HFFc6 (cell line): Measurements from ENCODE around the gene CCDC51. TPM values are rescaled to one million over a fixed set of nuclear protein-coding genes. Genes with fewer than 3 reads are reported as not detected.
"Not testable (repeated sequence)": the region's sequence is repeated elsewhere in the genome, so short reads cannot be mapped to it uniquely, and the experiment has no call there.

Experiments used
- DNase-seq: peaks from one replicate; pipeline ENCODE4 v3.0.0-alpha.2; 2018
- H3K27ac Mint-ChIP-seq: 2 replicates; pipeline ENCODE4 v1.8.0; 2020; ENCODE audit warnings: mild to moderate bottlenecking, mixed read lengths
- H3K27me3 Mint-ChIP-seq: 2 replicates; pipeline ENCODE4 v1.8.0; 2021; ENCODE audit warnings: mild to moderate bottlenecking, moderate library complexity, mixed read lengths; ENCODE audit not compliant: insufficient read depth
- H3K36me3 Mint-ChIP-seq: 2 replicates; pipeline ENCODE4 v1.8.0; 2021; ENCODE audit warnings: low read depth, mixed read lengths
- H3K4me1 Mint-ChIP-seq: 2 replicates; pipeline ENCODE4 v1.8.0; 2020; ENCODE audit warnings: low read depth, mixed read lengths
- H3K4me3 Mint-ChIP-seq: 2 replicates; pipeline ENCODE4 v1.8.0; 2020; ENCODE audit warnings: mild to moderate bottlenecking, moderate library complexity, mixed read lengths
- H3K9me3 Mint-ChIP-seq: 2 replicates; pipeline ENCODE4 v1.8.0; 2020; ENCODE audit warnings: mild to moderate bottlenecking, mixed read lengths
- total RNA-seq, 6 experiments: library from RNA; stranded (reverse); fragmentation: NEBNext Ultra II Directional; extraction: Animal tissue kit (Norgen Biotek cat#: 25700); gene quantifications; 2 replicates in 1 of 6; 3 replicates in 5 of 6; pipeline ENCODE4 v1.2.3, GENCODE V29; 2021
- TF ChIP-seq, protein P1 (sequence below): fragments of 200-600 bp; sonication (generic); IDR thresholded peaks from 2 replicates; pipeline ENCODE4 v1.5.0; 2021; ENCODE audit warnings: antibody characterized with exemption, mild to moderate bottlenecking

Gene CCDC51
- total RNA-seq, 6 experiments from 2014 or later = 10.1 to 15.3 (median 12.5) TPM

DNA sequence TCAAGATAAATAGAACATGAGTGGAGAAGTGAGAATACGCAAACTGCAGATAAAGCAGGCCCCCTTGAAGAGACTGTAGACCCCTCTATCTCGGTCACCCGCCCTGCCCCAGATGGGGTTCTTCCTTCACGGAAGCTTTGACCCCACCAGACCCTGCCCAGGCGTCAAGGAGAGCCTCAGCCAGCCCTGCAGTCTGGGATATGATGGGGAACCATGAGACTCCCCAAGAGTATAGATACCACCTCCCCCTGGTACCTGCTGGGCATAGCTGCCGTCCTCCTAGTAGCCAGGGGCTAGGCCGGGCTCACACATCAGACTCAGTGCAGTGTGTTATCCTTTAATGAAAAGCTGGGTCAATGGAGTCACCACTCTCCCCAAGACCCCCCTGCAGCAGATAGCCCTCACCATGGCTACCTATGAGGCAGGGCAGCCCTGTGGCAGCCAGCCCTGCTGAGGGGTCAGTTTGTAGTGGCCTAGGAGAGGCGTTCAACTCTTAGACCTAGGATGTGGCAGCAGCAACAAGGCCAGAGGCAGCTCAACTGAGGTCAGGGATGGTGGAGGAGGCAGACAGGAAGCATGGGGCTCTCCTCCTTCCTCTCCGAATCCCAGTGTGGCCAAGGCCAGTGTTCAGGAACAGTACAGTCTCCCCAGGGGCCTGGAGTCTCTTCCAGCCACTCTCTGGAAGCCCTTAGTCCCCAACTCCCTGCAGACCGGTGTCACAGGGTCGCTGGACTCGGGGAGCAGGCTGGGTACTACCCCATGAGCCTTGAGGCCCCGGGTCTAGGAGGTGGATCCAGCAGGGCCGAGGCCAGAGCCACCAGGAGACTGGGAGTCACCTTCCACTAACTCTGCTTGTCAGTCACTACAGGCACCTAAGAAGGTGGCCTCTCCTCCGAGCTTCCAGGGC lies 36.1 kb downstream of the CCDC51 start:
- H3K27me3 Mint-ChIP-seq = no peaks in the 10 kb centered on the region; the same call in 1 of the 2 replicates
- TF ChIP-seq, protein P1, sequence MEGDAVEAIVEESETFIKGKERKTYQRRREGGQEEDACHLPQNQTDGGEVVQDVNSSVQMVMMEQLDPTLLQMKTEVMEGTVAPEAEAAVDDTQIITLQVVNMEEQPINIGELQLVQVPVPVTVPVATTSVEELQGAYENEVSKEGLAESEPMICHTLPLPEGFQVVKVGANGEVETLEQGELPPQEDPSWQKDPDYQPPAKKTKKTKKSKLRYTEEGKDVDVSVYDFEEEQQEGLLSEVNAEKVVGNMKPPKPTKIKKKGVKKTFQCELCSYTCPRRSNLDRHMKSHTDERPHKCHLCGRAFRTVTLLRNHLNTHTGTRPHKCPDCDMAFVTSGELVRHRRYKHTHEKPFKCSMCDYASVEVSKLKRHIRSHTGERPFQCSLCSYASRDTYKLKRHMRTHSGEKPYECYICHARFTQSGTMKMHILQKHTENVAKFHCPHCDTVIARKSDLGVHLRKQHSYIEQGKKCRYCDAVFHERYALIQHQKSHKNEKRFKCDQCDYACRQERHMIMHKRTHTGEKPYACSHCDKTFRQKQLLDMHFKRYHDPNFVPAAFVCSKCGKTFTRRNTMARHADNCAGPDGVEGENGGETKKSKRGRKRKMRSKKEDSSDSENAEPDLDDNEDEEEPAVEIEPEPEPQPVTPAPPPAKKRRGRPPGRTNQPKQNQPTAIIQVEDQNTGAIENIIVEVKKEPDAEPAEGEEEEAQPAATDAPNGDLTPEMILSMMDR = no peak
- peaks cover 23% of the 10 kb centered on the region for H3K4me1 Mint-ChIP-seq
- no peaks in the 10 kb centered on the region for H3K9me3 Mint-ChIP-seq
- H3K4me3 Mint-ChIP-seq = no peak overlapping the region
- no peak overlapping the region for H3K27ac Mint-ChIP-seq
- no peak for DNase-seq
- H3K36me3 Mint-ChIP-seq = peaks cover 5% of the 10 kb centered on the region; the same call in 1 of the 2 replicates

DNA sequence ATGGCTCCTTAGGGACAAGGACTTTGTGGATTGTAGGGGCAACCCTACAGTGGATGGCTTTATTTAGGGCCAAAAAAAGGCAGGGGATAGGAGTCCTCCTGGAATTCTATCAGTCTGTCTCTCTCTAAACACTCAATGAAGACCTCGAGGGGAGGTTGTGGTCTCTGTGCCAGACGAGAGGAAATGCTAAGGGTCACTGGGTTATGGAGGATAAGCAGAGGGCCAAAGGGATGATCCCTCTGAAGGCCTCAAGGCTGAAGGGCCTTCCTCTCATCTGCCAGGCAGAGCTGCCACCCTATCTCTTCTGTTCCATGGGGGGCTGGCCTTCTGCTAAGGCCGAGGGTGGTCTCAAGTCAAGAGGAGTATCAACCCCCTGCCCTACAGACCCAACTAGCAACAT lies 37.0 kb downstream of the CCDC51 start:
- H3K36me3 Mint-ChIP-seq = peaks cover 5% of the 10 kb centered on the region; the same call in 1 of the 2 replicates

DNA sequence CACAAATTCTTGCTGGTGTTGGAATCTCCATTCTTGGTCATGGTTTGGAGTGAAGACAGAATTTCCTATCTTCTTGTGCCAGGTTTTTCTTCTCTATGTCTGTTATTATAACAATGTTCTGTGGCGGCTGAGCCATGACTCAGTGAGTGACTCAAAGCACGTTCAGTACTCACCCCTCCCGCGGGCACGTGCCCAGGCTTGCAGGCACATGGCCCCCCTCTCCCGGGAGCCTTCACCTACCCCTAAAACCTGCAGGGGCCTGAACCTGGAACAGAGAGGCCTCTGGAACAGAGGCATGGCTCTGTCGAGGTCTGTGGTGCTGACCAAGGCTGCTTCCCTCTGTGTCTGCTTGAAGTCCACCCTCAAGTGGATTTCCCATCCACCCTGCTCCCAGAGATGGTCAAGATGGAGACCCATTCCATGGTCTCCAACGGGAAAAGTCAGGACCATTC lies 37.6 kb downstream of the CCDC51 start:
- Mint-ChIP-seq H3K4me1 (peaks cover 23% of the 10 kb centered on the region), H3K27me3 (peaks cover 3% of the 10 kb centered on the region), H3K36me3 (peaks cover 5% of the 10 kb centered on the region; the same call in 1 of the 2 replicates), H3K27ac (peak overlapping the region; percentile 74), H3K9me3 (no peaks in the 10 kb centered on the region), H3K4me3 (peak overlapping the region; percentile 56)
- TF ChIP-seq, protein P1 = no peak
- DNase-seq = peak; percentile 89

More for the DNA sequence above, 37.0 kb downstream of the CCDC51 start:
- peaks cover 23% of the 10 kb centered on the region for H3K4me1 Mint-ChIP-seq
- TF ChIP-seq, protein P1 = no peak
- H3K9me3 Mint-ChIP-seq = no peaks in the 10 kb centered on the region
- peak overlapping the region; percentile 74 for H3K27ac Mint-ChIP-seq
- no peak overlapping the region for H3K4me3 Mint-ChIP-seq
- peaks cover 2% of the 10 kb centered on the region for H3K27me3 Mint-ChIP-seq
- DNase-seq = no peak

DNA sequence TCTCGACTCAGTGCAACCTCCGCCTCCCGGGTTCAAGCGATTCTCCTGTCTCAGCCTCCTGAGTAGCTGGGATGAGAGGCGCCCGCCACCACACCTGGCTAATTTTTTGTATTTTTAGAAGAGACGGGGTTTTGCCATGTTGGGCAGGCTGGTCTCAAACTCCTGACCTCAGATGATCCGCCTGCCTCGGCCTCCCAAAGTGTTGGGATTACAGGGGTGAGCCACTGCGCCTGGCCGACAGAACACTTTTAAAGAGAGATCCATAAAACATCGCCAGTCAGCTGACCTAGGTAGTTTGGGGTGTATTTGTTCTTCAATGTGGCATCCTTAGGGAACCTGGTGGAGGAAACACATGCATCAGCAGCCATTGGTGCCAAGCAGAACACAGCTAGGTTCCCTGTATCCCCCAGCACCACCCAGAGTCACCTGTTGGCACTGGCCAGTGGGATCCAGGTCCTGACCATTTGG lies 38.5 kb downstream of the CCDC51 start:
- H3K9me3 Mint-ChIP-seq, H3K4me3 Mint-ChIP-seq, H3K27me3 Mint-ChIP-seq, H3K27ac Mint-ChIP-seq, H3K36me3 Mint-ChIP-seq, DNase-seq: not testable (repeated sequence)
- peaks cover 23% of the 10 kb centered on the region for H3K4me1 Mint-ChIP-seq

DNA sequence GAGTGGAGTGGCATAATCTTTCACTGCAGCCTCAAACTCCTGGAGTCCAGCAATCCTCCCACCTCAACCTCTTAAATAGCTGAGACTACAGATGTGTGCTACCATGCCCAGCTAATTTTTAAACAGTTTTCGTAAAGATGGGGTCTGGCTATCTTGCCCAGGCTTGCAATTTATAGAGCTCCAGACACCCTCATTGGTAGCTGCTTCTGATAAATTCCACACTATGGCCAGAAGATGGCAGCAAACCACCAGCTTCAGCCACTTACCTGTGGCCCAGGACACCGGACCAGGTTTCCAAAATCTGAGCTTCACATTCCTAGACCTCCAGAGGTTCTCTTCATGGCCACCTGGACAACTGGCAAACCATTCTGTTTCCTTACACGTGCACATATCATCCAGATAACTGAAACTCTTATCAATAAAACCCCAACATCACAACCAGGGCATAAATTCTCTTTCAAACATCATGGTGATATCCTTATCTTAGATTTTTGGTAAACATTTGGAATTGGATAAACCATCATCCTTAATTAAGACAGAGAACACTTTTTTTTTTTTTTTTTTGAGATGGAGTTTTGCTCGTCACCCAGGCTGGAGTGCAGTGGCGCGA lies 39.0 kb downstream of the CCDC51 start:
- H3K27ac Mint-ChIP-seq = peak overlapping the region; percentile 38; the same call in 1 of the 2 replicates
- DNase-seq = peak; percentile 31

More for the DNA sequence above, 39.0 kb downstream of the CCDC51 start:
- peaks cover 5% of the 10 kb centered on the region; the same call in 1 of the 2 replicates for H3K36me3 Mint-ChIP-seq
- TF ChIP-seq, protein P1 = peak; percentile 92
- peak overlapping the region; percentile 42 for H3K4me3 Mint-ChIP-seq
- H3K27me3 Mint-ChIP-seq = peaks cover 11% of the 10 kb centered on the region
- H3K4me1 Mint-ChIP-seq = peaks cover 23% of the 10 kb centered on the region
- no peaks in the 10 kb centered on the region for H3K9me3 Mint-ChIP-seq
